WERI-Rb-1 (cell line): ENCODE measurements around the gene GDI1.

ENCODE experiments used
- DNase-seq: peaks from one replicate; pipeline ENCODE4 v3.0.0-alpha.2; 2020
- H3K27ac ChIP-seq: fragments of 250-450 bp; sonication (Bioruptor Pico); 2 replicates; pipeline ENCODE4 v1.5.1; 2020; ENCODE audit warnings: mild to moderate bottlenecking, moderate library complexity
- H3K27me3 ChIP-seq: fragments of 250-450 bp; sonication (Bioruptor Pico); 2 replicates; pipeline ENCODE4 v1.5.1; 2021; ENCODE audit warnings: mild to moderate bottlenecking, low read depth, moderate library complexity; ENCODE audit not compliant: insufficient read depth, severe bottlenecking
- H3K36me3 ChIP-seq: fragments of 250-450 bp; sonication (Bioruptor Pico); 2 replicates; pipeline ENCODE4 v1.5.1; 2020; ENCODE audit warnings: mild to moderate bottlenecking, moderate library complexity
- H3K4me3 ChIP-seq: 2 replicates; pipeline ENCODE4 v1.5.1; 2011; ENCODE audit warnings: low read depth, mild to moderate bottlenecking, control low read depth, low read length
- H3K9me3 ChIP-seq: fragments of 250-450 bp; sonication (Bioruptor Pico); 2 replicates; pipeline ENCODE4 v1.5.1; 2021; ENCODE audit warnings: mild to moderate bottlenecking, moderate library complexity; ENCODE audit not compliant: severe bottlenecking
- TF ChIP-seq, protein P1 (sequence below): IDR thresholded peaks from 2 replicates; pipeline ENCODE4 v1.5.1; 2011; ENCODE audit warnings: low read depth, mild to moderate bottlenecking, control low read depth, inconsistent platforms, low read length

The GDI1 gene

DNA sequence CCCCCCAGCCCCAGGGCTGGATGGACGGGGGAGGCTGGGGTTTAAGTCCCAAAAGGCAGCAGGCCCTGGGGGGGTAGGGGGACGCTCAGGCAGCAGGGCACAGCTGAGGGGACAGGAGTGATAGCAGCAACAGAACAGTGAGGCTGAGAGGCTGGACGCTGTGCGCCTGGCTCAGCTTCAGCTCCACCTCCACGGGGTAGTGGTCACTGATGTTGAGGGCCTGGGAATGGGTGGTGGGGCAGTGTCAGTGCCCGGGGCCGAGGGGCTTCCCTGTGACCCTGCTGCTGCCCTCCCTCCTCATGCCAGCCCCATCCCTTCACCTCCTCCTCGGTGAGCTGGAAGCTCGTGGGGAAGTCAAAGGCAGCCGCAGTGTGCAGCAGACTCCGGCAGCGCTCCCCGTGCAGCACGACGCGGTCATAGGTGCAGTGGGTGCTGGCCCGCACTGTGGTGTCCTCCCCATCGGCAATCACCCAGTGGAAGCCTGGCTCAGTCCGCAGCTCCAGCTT, 34.3 kb upstream of the GDI1 start:
- Histone ChIP-seq H3K4me3 (no peak overlapping the region), H3K27me3 (peaks cover 3% of the 10 kb centered on the region), H3K27ac (peak overlapping the region; percentile 14; the same call in 1 of the 2 replicates), H3K36me3 (peaks cover 59% of the 10 kb centered on the region), H3K9me3 (no peaks in the 10 kb centered on the region)
- TF ChIP-seq, protein P1, sequence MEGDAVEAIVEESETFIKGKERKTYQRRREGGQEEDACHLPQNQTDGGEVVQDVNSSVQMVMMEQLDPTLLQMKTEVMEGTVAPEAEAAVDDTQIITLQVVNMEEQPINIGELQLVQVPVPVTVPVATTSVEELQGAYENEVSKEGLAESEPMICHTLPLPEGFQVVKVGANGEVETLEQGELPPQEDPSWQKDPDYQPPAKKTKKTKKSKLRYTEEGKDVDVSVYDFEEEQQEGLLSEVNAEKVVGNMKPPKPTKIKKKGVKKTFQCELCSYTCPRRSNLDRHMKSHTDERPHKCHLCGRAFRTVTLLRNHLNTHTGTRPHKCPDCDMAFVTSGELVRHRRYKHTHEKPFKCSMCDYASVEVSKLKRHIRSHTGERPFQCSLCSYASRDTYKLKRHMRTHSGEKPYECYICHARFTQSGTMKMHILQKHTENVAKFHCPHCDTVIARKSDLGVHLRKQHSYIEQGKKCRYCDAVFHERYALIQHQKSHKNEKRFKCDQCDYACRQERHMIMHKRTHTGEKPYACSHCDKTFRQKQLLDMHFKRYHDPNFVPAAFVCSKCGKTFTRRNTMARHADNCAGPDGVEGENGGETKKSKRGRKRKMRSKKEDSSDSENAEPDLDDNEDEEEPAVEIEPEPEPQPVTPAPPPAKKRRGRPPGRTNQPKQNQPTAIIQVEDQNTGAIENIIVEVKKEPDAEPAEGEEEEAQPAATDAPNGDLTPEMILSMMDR: no peak
- no peak for DNase-seq

DNA sequence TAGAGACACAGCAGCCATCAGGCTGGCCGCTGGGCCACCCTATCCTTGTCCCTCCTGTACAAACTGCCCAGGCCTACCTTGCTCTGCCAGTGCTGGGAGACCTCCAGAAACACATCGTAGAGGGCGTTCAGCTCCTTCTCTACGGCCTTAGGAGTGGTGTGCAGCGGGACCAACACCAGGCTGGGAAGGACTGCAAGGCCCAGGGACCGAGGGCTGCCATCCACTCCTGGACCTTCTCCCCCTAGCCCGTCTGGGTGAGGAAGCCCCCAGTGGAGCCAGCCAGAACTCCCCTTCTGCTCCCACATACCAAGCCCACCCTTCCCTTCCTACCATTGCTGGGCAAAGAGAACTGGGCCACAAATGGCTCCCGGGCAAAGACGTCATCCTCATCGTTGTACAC, 33.8 kb upstream of the GDI1 start:
- Histone ChIP-seq H3K36me3 (peaks cover 59% of the 10 kb centered on the region), H3K27ac (no peak overlapping the region), H3K4me3 (no peak overlapping the region), H3K27me3 (peaks cover 3% of the 10 kb centered on the region), H3K9me3 (no peaks in the 10 kb centered on the region)
- TF ChIP-seq, protein P1: no peak
- DNase-seq: no peak

DNA sequence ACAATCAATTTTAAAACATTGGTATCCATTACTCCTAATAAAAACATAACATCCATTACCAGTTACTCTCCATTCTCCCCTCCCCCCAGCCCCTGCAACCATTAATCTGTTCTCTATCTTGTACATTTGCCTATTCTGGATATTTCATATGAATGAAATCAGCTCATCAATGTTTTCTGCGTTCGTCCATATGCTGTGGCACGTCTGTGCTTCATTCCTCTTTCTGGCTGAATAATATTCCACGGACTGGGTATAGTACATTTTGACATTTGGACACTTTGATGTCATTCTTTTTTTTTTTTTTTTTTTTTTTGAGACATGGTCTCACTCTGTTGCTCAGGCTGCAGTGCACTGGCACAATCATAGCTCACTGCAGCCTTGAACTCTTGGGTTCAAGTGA, 33.1 kb upstream of the GDI1 start:
- peaks cover 3% of the 10 kb centered on the region for H3K27me3 ChIP-seq
- TF ChIP-seq, protein P1: no peak
- peaks cover 56% of the 10 kb centered on the region for H3K36me3 ChIP-seq
- no peaks in the 10 kb centered on the region for H3K9me3 ChIP-seq
- H3K4me3 ChIP-seq: no peak overlapping the region
- no peak for DNase-seq
- H3K27ac ChIP-seq: no peak overlapping the region

DNA sequence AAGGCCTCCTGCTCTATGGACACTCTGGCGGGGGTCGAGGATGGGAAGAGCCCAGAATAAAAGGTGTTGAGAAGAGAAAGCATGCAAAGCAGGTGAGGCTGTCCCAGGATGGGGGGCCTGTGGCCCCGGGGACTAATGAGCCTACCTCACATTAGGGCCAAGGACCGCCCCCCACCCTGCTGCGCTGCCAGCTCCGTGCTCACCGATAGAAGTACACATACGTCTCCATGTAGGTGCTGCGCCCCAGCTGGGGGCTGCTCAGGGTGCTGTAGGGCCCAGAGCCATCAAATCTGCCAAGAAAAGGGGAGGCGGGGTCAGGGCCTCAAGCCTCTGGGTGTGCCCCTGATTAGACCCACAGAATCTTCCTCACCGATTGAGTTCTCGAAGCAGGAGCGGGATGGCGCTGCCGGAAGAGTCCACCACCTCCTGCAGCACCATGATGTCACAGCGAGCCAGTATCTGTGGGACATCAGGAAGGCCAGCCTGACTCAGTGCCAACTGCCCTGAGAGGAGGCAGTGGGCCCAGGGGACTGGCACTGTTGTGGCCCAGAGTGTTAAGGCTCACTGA, 32.2 kb upstream of the GDI1 start:
- H3K36me3 ChIP-seq: peaks cover 52% of the 10 kb centered on the region
- DNase-seq: no peak
- H3K27me3 ChIP-seq: peaks cover 5% of the 10 kb centered on the region
- TF ChIP-seq, protein P1: no peak
- H3K4me3 ChIP-seq: no peak overlapping the region
- no peaks in the 10 kb centered on the region for H3K9me3 ChIP-seq
- H3K27ac ChIP-seq: no peak overlapping the region

DNA sequence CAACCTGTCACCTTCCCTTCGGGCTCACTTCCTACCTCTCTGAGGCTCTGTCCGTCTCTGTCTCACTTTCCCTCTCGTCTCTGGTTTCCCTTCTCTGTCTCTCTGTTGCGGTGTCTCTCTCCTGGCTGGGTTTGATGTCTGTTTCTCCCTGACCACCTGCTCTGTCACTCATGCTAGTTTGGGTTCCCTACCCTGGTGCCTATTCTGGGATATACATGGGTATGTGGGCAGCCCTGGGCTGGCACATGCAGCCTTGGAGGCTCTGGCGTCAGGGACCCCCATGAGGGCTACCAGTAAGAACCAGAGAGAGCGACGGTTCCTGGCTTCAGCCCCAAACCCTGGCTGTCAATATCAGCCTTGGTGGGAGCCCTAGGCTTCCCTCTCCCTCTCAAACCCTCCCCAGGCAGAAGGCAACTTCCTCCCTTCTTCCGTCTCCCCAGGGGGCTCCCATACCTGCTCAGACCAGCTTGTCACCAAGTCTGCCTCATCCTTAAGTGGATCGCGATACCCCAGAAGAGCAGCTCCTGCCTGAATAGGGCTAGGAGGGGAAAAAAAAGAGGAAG, 28.2 kb upstream of the GDI1 start:
- no peaks in the 10 kb centered on the region for H3K9me3 ChIP-seq
- DNase-seq: no peak
- no peak overlapping the region for H3K4me3 ChIP-seq
- H3K36me3 ChIP-seq: peaks cover 26% of the 10 kb centered on the region
- peaks cover 11% of the 10 kb centered on the region for H3K27me3 ChIP-seq
- H3K27ac ChIP-seq: no peak overlapping the region
- TF ChIP-seq, protein P1: no peak
